Neural cell (in vitro differentiated cells): ENCODE measurements around the gene DHDH.

ENCODE experiments used
- EP300 ChIP-seq: fragments of 450-650 bp; conservative IDR thresholded peaks from 2 replicates; pipeline ENCODE4 v1.6.1; 2014; ENCODE audit warnings: antibody characterized with exemption, mild to moderate bottlenecking, moderate library complexity; ENCODE audit not compliant: poor library complexity, severe bottlenecking
- EZH2 ChIP-seq: fragments of 200-600, 300-800 bp; shearing (Covaris generic), sonication (generic); IDR thresholded peaks from 2 replicates; pipeline ENCODE4 v1.6.1; 2014; ENCODE audit warnings: antibody characterized with exemption, low read length, borderline replicate concordance, mild to moderate bottlenecking; ENCODE audit not compliant: insufficient read depth, poor library complexity, severe bottlenecking
- MXI1 ChIP-seq: fragments of 450-650 bp; conservative IDR thresholded peaks from 2 replicates; pipeline ENCODE4 v1.6.1; 2014; ENCODE audit warnings: antibody characterized with exemption, mild to moderate bottlenecking; ENCODE audit not compliant: poor library complexity, severe bottlenecking
- POLR2AphosphoS5 ChIP-seq: IDR thresholded peaks from 2 replicates; pipeline ENCODE4 v1.6.1; 2012
- RAD21 ChIP-seq: fragments of 450-650 bp; conservative IDR thresholded peaks from 2 replicates; pipeline ENCODE4 v1.6.1; 2014; ENCODE audit warnings: antibody characterized with exemption, mild to moderate bottlenecking, moderate library complexity
- SMC3 ChIP-seq: fragments of 450-650 bp; conservative IDR thresholded peaks from 2 replicates; pipeline ENCODE4 v1.6.1; 2014; ENCODE audit warnings: antibody characterized with exemption, mild to moderate bottlenecking, moderate library complexity; ENCODE audit not compliant: poor library complexity
- TAF1 ChIP-seq: IDR thresholded peaks from 2 replicates; pipeline ENCODE4 v1.6.1; 2012; ENCODE audit warnings: low read depth
- TF ChIP-seq, protein P1 (sequence below): fragments of 450-650 bp; IDR thresholded peaks from 2 replicates; pipeline ENCODE4 v1.5.1; 2014; ENCODE audit warnings: antibody characterized with exemption, mild to moderate bottlenecking, moderate library complexity; ENCODE audit not compliant: poor library complexity, severe bottlenecking
- TF ChIP-seq, protein P2 (sequence below): IDR thresholded peaks from 2 replicates; pipeline ENCODE4 v1.6.1; 2012; ENCODE audit warnings: borderline replicate concordance

DNA sequence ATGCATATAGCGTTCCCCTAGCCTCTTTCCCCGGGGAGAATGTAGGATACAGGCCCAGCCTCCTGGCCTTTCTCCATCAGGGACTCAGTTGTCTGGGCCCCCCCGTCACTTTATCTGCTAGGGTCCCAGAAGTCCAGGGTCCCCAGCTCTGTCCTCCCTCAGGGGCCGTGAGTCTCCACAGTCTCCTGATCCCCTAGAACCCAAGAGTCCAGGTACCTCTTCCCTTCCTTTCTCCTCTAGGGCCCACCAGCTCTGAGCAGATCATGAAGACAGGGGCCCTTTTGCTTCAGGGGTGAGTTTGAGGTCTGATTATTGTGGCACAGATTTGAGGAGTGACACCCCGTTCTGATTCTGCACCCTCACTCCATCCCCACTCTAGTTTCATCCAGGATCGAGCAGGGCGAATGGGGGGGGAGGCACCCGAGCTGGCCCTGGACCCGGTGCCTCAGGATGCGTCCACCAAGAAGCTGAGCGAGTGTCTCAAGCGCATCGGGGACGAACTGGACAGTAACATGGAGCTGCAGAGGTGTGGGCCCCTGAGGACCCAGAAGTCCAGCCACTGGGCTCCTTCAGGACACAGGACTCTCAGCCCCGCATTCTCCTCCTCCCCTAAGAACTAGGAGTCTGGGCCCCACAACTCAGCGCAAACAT is 21.9 kb downstream of the DHDH start:
- TF ChIP-seq, protein P1, sequence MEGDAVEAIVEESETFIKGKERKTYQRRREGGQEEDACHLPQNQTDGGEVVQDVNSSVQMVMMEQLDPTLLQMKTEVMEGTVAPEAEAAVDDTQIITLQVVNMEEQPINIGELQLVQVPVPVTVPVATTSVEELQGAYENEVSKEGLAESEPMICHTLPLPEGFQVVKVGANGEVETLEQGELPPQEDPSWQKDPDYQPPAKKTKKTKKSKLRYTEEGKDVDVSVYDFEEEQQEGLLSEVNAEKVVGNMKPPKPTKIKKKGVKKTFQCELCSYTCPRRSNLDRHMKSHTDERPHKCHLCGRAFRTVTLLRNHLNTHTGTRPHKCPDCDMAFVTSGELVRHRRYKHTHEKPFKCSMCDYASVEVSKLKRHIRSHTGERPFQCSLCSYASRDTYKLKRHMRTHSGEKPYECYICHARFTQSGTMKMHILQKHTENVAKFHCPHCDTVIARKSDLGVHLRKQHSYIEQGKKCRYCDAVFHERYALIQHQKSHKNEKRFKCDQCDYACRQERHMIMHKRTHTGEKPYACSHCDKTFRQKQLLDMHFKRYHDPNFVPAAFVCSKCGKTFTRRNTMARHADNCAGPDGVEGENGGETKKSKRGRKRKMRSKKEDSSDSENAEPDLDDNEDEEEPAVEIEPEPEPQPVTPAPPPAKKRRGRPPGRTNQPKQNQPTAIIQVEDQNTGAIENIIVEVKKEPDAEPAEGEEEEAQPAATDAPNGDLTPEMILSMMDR, result no peak
- TF ChIP-seq, protein P2, sequence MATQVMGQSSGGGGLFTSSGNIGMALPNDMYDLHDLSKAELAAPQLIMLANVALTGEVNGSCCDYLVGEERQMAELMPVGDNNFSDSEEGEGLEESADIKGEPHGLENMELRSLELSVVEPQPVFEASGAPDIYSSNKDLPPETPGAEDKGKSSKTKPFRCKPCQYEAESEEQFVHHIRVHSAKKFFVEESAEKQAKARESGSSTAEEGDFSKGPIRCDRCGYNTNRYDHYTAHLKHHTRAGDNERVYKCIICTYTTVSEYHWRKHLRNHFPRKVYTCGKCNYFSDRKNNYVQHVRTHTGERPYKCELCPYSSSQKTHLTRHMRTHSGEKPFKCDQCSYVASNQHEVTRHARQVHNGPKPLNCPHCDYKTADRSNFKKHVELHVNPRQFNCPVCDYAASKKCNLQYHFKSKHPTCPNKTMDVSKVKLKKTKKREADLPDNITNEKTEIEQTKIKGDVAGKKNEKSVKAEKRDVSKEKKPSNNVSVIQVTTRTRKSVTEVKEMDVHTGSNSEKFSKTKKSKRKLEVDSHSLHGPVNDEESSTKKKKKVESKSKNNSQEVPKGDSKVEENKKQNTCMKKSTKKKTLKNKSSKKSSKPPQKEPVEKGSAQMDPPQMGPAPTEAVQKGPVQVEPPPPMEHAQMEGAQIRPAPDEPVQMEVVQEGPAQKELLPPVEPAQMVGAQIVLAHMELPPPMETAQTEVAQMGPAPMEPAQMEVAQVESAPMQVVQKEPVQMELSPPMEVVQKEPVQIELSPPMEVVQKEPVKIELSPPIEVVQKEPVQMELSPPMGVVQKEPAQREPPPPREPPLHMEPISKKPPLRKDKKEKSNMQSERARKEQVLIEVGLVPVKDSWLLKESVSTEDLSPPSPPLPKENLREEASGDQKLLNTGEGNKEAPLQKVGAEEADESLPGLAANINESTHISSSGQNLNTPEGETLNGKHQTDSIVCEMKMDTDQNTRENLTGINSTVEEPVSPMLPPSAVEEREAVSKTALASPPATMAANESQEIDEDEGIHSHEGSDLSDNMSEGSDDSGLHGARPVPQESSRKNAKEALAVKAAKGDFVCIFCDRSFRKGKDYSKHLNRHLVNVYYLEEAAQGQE, result no peak
- no peak for TF ChIP-seq SMC3
- TF ChIP-seq EZH2, result no peak
- TF ChIP-seq TAF1, result no peak
- no peak for TF ChIP-seq POLR2AphosphoS5
- no peak for TF ChIP-seq RAD21
- no peak for TF ChIP-seq EP300
- TF ChIP-seq MXI1, result no peak
